ENCODE data around the gene CYBC1.

CYBC1 gene

DNA sequence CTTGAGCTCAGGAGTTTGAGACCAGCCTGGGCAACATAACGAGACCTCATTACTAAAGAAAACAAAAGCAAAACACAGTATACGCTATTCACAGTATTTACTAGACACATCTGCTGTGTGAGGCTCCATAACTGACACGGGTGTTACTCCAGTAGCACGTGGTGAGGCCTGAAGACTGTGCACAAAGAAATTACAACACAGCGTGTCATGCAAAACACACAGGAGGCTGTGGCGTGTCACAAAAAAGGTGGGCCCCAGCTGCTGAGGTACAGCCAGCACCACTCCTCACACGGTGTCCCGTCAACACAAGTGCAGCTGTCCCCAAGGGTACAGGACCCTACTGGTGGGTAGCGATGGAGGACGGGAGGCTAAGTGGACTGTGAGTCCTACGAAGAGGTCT is 2.7 kb downstream of the CYBC1 start:
- DNase-seq (ENCODE audit: low read depth) = no peak

DNA sequence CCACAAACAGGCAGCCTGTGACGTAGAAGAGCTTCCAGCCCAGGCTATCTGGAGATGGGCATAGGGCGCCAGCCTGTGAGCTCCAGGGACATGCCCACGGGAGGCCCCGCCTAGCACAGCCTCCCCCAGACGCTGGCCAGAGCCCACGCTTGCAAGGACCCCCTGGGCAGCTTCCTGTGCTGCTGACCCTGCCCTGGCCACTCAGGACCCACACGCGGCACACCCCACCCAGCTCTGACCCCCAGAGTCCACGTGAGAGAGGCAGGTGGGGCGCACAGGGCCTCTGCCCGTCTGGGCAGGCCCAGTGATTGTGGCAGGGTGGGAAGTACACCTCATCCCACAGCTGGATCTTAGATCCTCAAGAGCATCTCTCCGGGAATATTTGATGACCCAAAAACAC is 3.9 kb downstream of the CYBC1 start:
- DNase-seq (ENCODE audit: low read depth) = no peak

DNA sequence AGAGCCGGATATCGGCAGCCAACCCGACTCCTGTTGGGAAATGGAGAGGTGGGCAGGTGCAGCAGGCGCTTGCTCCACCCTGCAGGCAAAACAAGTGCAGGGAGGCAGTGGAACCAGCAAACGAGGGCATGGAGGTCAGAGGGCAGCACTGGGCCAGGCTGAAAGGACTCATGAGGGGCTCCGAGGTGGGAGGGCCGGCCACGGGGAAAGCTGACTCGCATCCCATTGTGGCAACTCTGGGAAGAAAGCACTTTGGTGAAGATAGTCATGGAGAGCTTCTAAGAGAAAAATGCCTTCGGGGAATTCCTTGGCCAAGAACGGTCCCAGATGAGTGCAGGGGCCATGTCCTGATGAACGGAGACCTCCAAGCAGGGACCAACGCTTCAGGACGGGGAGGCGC is 4.4 kb downstream of the CYBC1 start:
- no peak for DNase-seq (ENCODE audit: low read depth)

DNA sequence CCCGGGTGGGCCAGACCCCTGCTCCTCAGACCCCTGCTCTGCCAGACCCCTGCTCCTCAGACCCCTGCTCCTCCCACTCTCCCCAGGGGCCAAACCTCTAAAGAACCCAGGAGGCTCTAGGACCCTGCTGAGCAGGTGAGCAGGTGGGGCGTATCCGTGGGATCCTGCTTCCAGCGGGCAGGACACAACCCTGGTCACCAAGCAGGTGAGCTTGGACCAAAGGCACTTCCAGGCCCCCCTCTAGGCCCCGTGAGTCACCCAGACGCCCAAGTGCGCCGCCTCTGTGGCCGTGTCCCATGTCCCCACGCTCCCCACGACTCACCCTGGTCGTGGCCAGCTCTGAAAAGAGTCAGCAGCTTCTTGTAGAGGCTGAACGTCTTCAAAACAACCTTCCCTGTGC is 5.0 kb downstream of the CYBC1 start:
- DNase-seq (ENCODE audit: low read depth) = no peak

DNA sequence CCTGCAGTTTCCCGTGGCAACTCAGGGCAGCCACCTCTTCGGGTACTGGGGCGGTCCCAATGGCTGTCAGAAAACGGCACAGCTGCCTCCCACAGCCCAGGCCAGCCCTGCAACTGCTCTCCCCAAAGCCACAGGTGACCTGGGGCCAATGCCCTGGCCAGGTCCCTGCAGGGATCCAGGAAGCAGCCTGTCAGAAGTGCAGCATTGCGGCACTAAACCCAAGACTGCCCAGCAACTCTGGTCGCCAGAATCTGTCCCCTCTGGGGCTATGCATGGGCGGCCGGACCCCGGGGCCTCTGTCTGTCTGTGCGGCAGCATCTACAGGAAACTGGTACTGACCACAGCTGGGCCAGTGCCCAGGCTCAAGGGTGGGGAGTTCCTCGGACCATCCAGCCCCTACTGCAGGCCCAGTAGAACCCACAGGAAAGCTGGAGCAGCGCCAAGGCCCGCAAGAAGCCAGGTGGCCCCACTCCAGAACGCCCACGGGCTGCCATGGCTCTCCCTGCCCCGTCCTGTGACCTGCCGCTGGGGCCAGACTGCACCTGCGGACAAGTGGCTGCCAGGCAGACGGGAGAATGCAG is 5.5 kb downstream of the CYBC1 start:
- no peak for DNase-seq (ENCODE audit: low read depth)

DNA sequence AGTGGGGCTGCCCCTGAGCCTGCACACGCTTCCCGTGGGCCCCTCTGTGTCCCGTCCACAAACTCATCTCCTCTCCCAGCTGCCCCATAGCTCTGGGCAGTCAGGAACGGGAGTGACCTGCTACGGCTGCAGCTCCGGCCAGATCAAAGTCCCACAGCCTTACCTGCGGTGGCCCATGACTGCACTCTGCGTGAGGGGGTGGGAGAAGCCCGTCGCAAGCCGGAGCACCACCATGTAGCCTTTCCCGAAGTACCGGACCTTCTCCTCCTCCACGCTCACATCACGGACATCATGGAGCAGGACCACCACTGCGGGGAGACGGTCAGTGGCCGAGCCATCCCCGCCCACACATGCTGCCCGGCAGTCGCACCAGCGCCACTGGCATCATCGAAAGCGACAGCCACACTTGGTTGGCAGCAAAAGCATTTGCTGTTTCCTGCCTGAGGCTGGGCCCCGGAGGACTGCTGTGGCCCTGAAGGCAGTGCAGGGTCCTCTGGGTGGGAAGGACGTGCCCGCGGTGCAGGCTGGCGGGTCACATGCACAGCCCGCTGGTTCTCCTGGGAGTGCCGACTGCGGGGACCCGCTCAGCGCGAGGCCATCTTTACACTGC is 6.2 kb downstream of the CYBC1 start:
- no peak for DNase-seq (ENCODE audit: low read depth)

DNA sequence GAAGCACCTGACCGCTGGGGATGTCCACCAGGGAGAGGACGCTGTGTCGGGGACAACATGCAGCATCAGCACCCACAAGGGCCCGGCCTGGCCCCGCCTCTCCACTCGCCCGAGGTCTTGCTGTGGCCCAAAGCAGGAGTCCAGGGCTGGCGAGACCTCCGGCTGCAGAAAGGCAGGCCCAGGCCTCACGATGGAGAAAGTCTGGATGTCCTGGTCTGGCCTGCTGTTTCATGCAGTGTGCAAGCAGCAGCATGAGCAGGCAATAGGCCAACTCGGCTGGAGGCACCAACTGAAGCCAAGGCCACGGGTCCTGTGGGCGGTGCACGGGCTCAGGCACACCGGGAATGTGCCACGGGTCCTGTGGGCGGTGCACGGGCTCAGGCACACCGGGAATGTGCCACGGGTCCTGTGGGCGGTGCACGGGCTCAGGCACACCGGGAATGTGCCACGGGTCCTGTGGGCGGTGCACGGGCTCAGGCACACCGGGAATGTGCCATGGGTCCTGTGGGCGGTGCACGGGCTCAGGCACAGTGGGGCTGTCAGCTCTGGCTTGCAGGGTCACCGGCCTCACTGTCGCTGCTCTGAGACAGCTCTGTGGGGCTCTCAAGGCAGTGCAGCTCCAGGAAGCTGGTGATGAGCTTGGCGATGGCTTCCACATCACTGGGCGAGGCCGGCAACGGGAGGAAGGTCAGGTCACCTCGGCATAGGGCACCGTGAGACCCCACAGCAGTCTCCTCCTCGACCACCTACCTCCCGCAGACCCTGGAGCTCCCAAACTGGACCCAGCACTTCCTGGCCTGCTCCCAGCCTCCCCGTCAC is 6.9 kb downstream of the CYBC1 start:
- no peak for DNase-seq (ENCODE audit: low read depth)

DNA sequence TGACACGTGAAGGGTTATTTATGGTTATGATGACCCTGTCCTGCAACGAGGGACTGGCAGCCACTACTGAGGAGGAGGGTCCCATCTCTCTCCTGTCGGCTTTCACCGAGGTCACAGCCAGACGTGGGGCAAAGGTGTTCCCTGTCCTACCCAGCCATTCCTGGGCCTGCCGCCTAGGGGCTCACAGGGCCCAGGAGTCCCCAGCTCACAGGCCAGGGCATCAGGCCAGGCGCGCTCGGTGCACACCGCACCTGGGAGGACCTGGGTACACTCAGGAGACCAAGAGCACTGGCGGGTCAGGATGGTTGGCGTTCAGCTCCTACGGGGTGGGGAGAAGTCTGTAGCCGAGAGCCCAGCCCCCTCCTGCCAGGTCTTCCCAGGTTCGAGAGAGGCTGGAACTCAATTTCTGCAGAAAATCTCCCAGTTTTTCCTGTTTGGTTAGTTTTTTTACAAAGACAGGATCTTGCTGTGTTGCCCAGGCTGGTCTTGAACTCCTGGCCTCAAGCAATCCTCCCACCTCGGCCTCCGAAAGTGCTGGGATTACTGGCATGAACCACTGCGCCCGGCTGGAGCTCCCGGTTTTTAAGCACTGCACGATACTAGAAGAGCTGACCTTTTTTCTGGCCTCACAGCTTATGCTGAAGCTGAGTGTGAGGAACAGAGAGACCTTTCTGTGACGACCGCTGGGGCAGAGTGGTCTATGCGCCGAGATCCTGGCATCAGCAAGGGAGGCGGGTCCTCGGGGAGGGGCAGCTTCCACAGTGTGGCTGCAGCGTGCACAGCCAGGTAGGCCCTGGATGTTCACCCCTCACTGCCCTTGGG is 7.7 kb downstream of the CYBC1 start:
- no peak for DNase-seq (ENCODE audit: low read depth)

DNA sequence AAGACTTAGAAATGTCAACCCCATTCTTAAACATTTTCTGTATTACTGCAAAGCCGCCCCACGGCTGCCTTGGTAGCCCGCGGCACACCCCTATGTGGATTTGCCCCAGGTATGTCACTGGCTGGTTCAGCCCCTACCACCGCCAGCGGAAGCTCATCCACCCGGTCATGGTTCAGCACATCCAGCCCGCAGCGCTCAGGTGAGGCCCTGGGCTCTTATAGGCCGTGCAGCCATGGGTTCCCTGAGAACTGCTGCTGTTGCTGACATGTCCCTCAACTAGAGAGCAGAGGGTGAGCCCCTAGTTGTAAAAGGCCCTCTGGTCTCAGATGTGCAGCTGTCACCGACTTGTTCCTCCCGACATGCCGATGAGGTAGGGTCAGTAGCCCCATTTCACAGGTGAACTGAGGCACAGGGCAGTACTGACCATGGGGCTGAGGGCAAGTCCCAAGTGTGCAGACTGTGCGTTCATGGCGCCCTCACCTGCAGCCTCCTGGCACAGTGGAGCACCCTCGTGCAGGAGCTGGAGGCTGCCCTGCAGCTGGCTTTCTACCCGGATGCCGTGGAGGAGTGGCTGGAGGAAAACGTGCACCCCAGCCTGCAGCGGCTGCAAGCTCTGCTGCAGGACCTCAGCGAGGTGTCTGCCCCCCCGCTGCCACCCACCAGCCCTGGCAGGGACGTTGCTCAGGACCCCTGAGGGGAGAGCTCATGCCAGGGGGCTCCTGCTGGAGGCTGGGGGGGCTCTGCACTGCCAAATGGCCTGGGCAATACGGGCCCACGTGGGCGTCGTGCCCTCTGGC is 8.7 kb downstream of the CYBC1 start:
- DNase-seq (ENCODE audit: low read depth) = no peak

DNA sequence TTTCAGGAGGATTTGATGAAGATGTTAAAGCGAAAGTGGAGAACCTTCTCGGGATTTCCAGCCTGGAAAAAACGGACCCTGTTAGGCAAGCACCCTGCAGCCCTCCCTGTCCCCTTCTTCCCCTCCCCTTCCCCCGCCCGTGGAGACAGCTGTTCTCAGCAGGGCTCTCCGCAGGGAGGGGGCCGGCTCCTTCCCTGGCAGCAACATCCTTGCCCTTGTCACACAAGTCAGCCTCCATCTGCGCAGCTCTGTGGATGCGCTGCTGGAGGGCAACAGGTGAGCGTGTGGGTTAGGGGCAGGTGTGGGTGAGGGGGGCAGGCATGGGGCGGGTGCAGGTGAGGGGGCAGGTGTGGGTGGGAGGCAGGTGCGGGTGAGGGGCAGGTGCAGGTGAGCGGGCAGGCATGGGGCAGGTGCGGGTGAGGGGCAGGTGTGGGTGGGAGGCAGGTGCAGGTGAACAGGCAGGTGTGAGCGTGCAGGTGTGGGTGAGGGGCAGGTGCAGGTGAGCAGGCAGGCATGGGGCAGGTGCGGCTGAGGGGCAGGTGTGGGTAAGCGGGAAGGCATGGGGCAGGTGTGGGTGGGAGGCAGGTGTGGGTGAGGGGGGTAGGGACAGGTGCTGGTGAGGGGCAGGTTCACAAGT is 9.4 kb downstream of the CYBC1 start:
- DNase-seq (ENCODE audit: low read depth) = no peak

DNA sequence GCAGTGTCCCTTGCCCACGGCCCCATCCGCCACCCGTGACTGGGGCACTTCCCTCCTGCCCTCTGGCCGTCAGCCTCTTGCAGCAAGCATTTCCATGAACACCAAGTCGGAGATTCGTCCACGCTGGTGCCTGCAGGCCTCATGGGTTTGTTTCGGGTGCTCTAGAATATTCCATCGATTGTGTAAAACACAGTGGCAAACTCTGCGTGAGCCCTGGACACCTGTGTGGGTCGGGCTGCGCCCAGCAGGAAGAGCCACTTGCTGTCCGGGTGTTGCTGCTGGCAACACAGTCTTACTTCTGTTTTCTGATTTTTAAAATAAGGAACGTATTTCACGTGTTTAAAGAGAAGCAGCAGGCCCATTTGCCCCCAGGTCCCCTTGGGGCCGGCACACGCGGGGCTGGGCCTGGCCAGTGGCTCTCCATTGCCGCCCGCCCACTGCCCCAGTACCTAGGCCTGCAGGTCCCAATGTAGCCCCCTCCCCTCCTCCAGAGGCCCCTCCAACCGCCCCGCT is 10.0 kb downstream of the CYBC1 start:
- DNase-seq (ENCODE audit: low read depth) = no peak

DNA sequence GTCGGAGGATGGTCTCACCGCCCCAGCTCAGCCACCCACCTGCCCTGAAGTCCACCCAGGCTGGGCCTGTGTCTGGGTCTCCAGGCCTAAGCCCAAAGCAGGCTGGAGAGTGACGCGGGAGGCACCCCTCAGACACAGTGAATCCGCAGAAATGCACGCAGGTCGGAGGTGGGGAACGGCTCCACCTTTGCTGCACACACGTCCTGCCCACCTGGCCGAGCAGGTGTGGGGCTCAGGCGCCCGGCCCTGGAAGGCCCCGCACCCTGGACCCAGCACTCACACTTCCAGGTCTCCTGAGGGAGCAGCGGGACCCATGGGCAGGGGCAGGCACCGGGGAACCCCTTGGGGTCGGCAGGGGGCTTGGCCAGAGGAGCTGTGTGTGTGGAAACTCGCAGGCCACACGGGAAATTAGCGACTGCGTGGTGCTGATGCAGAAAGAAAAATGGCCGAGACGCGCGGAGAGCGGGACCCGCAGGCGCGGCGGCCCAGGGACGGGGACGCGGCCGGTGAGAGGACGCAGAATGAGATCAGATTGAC is 10.7 kb downstream of the CYBC1 start:
- no peak for DNase-seq (ENCODE audit: low read depth)

DNA sequence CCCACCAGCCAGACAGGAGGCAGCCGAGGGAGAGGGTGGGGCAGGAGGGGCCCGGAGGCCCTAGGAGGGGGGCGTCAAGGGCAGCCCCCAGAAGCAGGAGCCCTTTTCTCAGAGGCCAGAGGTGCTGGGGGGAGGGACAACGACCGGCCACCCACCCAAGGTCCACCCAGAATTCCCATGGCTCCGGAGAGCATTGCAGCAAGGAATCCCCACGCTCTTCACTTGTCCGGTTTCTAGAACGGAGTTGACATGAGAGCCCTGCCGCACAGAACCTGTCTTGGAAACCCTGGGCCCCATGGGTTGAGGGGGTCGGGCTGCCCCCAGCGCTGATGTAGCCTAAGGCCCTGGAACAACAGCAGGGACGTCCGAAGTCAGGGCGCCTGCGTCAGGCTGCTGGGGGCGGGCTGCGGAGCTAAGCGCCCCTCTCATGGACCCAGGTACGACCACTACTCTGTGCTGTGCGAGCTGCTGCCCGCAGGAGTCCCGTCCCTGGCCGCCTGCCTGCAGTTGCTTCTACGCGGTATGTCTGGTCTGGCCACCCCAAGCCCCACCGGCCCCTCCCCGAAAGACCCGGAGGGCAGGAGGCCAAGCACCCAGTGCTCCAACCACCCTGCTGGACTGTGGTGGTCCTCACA is 11.2 kb downstream of the CYBC1 start:
- no peak for DNase-seq (ENCODE audit: low read depth)

DNA sequence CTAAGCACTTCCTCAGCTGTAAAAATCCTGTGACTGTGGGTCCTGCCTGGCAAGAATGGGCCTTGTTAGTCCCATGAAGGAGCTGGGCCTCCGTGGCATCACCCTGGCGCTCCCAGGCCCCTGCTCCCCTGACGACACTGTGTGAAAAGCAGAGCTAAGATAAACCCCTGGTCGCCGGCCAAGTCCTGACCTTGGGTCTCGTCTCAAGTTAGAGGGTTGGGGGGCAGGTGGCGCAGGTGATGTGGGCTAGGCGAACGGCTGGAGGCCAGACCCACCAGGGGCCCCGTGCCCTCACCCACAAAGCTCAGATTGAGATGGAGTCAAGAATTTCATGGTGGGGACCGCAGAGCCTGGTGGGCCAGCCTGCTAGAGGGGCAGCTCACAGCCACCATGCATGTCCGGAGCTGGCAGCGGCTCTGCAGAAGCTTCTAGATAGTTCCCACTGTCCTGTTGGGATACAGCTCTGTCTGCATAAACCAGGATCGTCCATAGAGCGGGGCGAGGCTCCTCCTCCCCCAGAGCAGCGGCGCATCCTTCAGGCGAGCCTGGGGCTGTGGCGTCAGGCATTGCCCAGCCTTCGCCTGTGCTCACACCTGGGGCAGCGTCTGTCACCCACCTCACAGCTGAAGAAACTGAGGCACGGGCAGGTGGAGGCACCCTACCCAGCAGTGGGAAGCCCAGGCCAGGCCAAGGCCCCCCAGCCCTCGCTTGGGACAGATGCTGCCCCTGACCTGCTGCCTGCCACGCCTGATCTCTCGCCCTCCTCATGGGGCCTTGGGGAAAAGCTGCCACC is 12.0 kb downstream of the CYBC1 start:
- no peak for DNase-seq (ENCODE audit: low read depth)

DNA sequence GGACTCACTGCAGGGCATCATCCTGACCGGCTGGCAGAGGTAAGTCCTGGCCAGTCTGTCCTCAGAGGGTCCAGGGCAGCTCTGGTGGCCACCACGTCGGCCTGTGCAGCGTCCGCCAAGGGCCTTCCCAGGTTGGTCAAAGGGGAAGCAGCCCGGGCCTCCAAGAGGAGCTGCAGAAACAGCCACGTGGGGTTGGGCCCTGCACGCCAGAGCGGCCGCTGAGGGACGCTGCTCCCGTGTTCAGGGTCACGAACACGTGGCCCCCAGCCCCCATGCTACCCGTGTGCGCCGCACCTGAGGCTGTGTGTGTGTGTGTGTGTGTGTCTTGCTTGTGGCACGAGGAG is 13.3 kb downstream of the CYBC1 start:
- DNase-seq (ENCODE audit: low read depth) = no peak

DNA sequence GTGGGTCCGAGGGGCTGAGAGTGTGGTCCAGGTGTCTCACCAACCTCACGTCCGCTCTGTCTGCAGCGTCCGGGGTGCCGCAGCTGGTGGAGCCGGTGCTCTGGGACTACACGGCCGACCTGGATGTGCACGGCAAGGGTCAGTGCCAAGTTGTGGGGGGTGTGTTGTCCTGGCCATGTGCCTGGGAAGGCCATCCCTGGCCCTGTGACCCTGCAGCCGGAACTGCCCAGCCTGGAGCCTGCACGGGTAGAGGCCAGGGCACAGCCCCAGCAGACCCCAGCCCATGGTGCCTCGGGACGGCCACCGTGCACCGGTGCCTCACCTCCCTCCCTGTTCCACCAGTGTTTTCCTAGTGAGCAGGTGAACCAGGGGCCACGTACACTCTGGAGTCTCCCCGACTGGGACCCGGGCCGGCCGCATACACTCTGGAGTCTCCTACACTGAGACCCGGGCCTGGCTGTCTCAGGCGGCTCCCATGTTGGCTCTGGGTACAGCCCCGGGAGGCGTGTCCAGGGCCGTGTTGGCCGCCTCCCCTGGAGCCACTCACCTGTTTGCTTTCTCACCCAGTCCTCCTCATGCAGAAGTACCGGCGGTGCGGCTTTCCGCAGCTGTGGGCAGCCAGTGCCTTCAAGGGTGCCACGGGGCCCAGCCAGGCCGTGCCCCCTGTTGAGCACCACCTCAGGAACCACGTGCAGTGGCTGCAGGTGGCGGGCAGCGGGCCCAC is 13.8 kb downstream of the CYBC1 start:
- DNase-seq (ENCODE audit: low read depth) = no peak

DNA sequence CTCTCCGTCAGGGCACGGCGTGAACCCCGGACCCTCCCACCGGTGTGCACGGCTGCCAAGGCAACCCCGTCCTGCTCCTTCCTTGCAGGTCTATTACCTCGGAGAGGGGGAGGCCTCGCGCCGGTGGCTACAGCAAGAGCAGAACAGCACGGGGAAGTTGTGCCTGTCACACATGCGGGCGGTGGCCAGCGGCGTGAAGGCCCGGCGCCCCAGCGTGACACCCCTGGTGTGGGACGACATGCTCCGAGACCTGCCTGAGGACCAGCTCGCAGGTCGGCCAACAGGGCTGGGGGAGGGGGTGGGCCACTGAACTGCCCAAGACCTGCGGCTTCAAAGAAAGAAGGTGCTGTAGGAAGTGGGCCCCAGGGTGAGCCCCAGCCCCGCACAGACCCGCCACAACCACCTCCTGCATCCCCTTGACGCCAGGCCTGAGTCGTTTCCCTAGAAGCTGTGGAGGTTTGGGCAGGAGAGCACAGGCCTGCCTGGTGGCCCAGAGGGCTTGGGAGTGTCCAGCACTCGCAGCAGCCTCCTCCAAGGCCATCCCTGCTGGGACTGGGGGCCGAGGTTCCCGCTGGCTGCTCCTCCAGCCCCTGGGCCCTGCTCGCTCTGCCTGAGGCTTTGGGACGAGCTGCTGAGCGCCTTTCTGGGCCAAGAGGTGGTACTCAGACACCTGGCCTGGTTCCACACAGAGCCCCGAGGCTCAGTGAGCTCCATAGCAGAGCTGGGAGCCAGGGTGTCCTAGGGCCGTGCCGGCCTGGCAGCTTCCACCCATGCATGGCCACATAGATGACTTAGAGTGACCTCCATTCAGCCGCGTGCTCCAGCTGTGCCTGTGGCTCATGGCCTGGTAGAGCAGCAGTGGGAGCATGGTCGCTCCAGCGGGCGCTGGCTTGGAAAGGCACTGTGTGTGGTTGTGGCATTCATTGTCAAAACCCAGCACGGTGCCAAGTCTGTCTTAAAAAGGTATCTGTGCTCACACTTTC is 14.7 kb downstream of the CYBC1 start:
- DNase-seq (ENCODE audit: low read depth) = no peak

DNA sequence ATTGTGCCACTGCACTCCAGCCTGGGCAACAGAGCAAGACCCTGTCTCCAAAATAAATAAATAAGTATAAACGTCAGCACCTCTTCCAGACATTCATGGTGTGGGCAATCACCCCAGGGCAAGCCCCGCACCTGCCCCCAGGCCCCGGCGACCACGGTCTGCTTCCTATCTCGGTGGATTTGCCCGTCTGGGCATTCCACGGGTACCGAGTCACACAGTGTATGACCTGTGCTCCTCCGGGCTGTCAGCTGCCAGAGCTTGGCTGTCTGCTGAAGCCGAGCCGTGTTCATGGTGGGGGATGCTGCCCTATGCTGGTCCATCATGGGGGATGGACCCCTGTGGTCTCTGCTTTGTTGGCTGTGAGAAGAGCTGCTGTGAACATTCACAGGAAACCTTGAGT is 15.4 kb downstream of the CYBC1 start:
- DNase-seq (ENCODE audit: low read depth) = no peak

Measured in activated T-helper 1 cell treated with Interleukin-2 at 50 U/mL for 16 hours (primary cell).